Measurements from ENCODE around the gene CAND1. TPM values are rescaled to one million over a fixed set of nuclear protein-coding genes. Genes with fewer than 3 reads are reported as not detected.

The CAND1 gene
- total and polyA plus RNA-seq, 9 of the 15 experiments (the other 6 are each of a cell fraction or from before 2014, with no cell fraction given) = 24.0 to 167 (median 77.5) TPM

DNA sequence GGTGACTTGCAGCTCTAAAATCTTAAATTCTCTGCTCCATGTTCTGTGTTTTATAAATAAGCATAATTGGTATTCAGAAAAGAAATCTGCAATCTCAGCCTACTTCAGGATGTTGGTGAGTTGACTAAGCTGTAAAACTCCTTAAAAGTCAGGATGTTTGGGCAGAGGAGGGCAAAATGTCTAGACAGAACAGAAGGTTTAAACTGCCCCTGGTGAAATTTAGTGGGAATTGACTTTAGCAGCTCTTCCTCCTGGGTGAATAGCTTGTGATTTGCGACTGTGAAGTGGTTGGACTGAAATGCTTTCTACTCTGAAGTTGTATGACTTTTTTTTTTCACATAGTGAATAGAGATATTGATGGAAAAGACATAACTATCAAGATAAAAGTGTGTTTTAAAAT lies 85.8 kb downstream of the CAND1 start:
- H3K4me2 ChIP-seq (ENCODE audit: insufficient read depth, low read length) = no peak overlapping the region
- H3K27me3 ChIP-seq (ENCODE audit: control insufficient read depth in 2 of 2, insufficient read depth in 2 of 2, low read length in 2 of 2) = peaks cover 0 to 2% of the 10 kb centered on the region in 2 experiments; a peak in 2 of 5 replicates
- no peak for TF ChIP-seq ZBTB17 (CRISPR knock-in tag; IDR thresholded peaks at IDR 0.05)
- TF ChIP-seq ETV1 (tag; conservative IDR thresholded peaks at IDR 0.05; ENCODE audit: low read depth) = no peak
- TF ChIP-seq, protein P1, sequence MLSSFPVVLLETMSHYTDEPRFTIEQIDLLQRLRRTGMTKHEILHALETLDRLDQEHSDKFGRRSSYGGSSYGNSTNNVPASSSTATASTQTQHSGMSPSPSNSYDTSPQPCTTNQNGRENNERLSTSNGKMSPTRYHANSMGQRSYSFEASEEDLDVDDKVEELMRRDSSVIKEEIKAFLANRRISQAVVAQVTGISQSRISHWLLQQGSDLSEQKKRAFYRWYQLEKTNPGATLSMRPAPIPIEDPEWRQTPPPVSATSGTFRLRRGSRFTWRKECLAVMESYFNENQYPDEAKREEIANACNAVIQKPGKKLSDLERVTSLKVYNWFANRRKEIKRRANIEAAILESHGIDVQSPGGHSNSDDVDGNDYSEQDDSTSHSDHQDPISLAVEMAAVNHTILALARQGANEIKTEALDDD (IDR thresholded peaks at IDR 0.05) = no peak
- TF ChIP-seq SIRT6 (IDR thresholded peaks at IDR 0.05; ENCODE audit: low read depth, low read length) = no peak
- TF ChIP-seq, protein P2, sequence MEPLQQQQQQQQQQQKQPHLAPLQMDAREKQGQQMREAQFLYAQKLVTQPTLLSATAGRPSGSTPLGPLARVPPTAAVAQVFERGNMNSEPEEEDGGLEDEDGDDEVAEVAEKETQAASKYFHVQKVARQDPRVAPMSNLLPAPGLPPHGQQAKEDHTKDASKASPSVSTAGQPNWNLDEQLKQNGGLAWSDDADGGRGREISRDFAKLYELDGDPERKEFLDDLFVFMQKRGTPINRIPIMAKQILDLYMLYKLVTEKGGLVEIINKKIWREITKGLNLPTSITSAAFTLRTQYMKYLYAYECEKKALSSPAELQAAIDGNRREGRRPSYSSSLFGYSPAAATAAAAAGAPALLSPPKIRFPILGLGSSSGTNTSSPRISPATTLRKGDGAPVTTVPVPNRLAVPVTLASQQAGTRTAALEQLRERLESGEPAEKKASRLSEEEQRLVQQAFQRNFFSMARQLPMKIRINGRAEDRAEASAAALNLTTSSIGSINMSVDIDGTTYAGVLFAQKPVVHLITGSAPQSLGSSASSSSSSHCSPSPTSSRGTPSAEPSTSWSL (CRISPR knock-in tag; IDR thresholded peaks at IDR 0.05; ENCODE audit: borderline replicate concordance) = no peak
- TF ChIP-seq PHF8 (IDR thresholded peaks at IDR 0.05; ENCODE audit: borderline replicate concordance, low read length) = no peak
- ChIA-PET CTCF (ENCODE audit: low intra/inter-chr PET ratio) (interaction anchor here (0.7 to 2.9 kb wide), 2 partner anchors 87 to 587 kb away, joined by 3 to 24 read pairs; no protein-coding TSS in a partner anchor), POLR2A (interaction anchor here (0.7 kb wide), 1 partner anchor 103 kb away, joined by 4 read pairs; no protein-coding TSS in a partner anchor)
- no peak overlapping the region for H3K4me3 ChIP-seq
- no peak for FAIRE-seq
- intact Hi-C loops (cut with micrococcal nuclease) (loop anchor here (2.0 to 5.0 kb wide), 2 partner anchors 62 to 86 kb away; no protein-coding TSS in a partner anchor), in situ Hi-C loops (cut with MboI) (loop anchor here (5.0 kb wide), 1 partner anchor 587 kb away; no protein-coding TSS in a partner anchor)
- no peaks in the 10 kb centered on the region for H3K9me1 ChIP-seq (ENCODE audit: control insufficient read depth, insufficient read depth, low read length)
- no TSS peak for BruUV-seq (replicated peaks)
- H4K20me1 ChIP-seq (replicated peaks; ENCODE audit: control insufficient read depth, insufficient read depth, low read length) = no peaks in the 10 kb centered on the region
- no peak overlapping the region for H2AFZ ChIP-seq (ENCODE audit: low read depth, low read length)
- H3K36me3 ChIP-seq (ENCODE audit: control insufficient read depth, insufficient read depth, low read length) = no peaks in the 10 kb centered on the region
- no peak overlapping the region for H3K9ac ChIP-seq (ENCODE audit: insufficient read depth in 1 of 2, low read depth in 2 of 2, low read length in 2 of 2)
- H3K79me2 ChIP-seq (ENCODE audit: control insufficient read depth, insufficient read depth, low read length) = no peaks in the 10 kb centered on the region
- no peak for ATAC-seq
- H3K4me1 ChIP-seq (replicated peaks in 1 of 2; ENCODE audit: control insufficient read depth in 2 of 2, insufficient read depth in 2 of 2, low read length in 2 of 2) = no peaks in the 10 kb centered on the region
- DNase-seq (ENCODE audit: extremely low read depth in 1 of 4, low spot score in 3 of 4) = no peak
- H3K9me3 ChIP-seq (replicated peaks; ENCODE audit: control insufficient read depth, insufficient read depth, low read depth, low read length) = no peaks in the 10 kb centered on the region
- WGBS (ENCODE audit: insufficient coverage, low coverage, missing lambda C conversion rate) = 6% methylated on average over 1 of the region's 1 CpG
- H3K27ac ChIP-seq (ENCODE audit: extremely low read depth, low read depth, low read length) = no peak overlapping the region

All from K562 (cell line).